GM19023 (cell line): ENCODE measurements around the gene RPL39.
"Not testable (repeated sequence)": the region's sequence is repeated elsewhere in the genome, so short reads cannot be mapped to it uniquely, and the experiment has no call there.

Experiments
- ATAC-seq: cut with Tn5 transposase; IDR thresholded peaks from one replicate; pipeline ENCODE4 v1.9.1; 2021; ENCODE audit warnings: mild to moderate bottlenecking, moderate library complexity; ENCODE audit not compliant: unreplicated experiment

The RPL39 gene

GRCh38 chrX:119791437-119792231 is at the start of gene RPL39:
RPL39 (minus strand) TSS chrX:119791630; CDS start chrX:119791576, 54 bp downstream.
- peak; percentile 91 for ATAC-seq

- no peak for ATAC-seq
These were observed 42.5 kb upstream of the RPL39 start for GRCh38 chrX:119833905-119834304.

- no peak for ATAC-seq
These were observed 37.0 kb upstream of the RPL39 start for GRCh38 chrX:119828446-119828845.

- no peak for ATAC-seq
These were observed 35.0 kb upstream of the RPL39 start for GRCh38 chrX:119826399-119826959.

- ATAC-seq, result not testable (repeated sequence)
These were observed 32.8 kb upstream of the RPL39 start for GRCh38 chrX:119824221-119824620.

- peak; percentile 91 for ATAC-seq
These were observed 30.3 kb upstream of the RPL39 start for GRCh38 chrX:119821703-119822102.

- no peak for ATAC-seq
These were observed 25.8 kb upstream of the RPL39 start for GRCh38 chrX:119817130-119817690.

GRCh38 chrX:119816300-119816699 is 24.9 kb upstream of the RPL39 start:
- no peak for ATAC-seq

GRCh38 chrX:119809185-119809666 is 17.8 kb upstream of the RPL39 start:
- no peak for ATAC-seq

- not testable (repeated sequence) for ATAC-seq
These were observed 17.0 kb upstream of the RPL39 start for GRCh38 chrX:119808461-119808860.

- no peak for ATAC-seq
These were observed 11.1 kb upstream of the RPL39 start for GRCh38 chrX:119802546-119802945.

GRCh38 chrX:119801253-119802221 is 10.1 kb upstream of the RPL39 start:
- ATAC-seq, result no peak

- ATAC-seq, result peak; percentile 19
These were observed 423 bp downstream of the RPL39 start for GRCh38 chrX:119790977-119791436.

- no peak for ATAC-seq
These were observed 6.5 kb downstream of the RPL39 start for GRCh38 chrX:119784747-119785446.

- no peak for ATAC-seq
These were observed 8.4 kb downstream of the RPL39 start for GRCh38 chrX:119783026-119783425.

- no peak for ATAC-seq
These were observed 12.6 kb downstream of the RPL39 start for GRCh38 chrX:119778829-119779228.

- ATAC-seq, result no peak
These were observed 15.8 kb downstream of the RPL39 start for GRCh38 chrX:119775517-119776238.

- not testable (repeated sequence) for ATAC-seq
These were observed 22.0 kb downstream of the RPL39 start for GRCh38 chrX:119769388-119769787.

GRCh38 chrX:119768436-119768835 is 23.0 kb downstream of the RPL39 start:
- not testable (repeated sequence) for ATAC-seq
